GM13977 (cell line): ENCODE results near the gene IL1RAPL2.
"Not testable (repeated sequence)": the region's sequence is repeated elsewhere in the genome, so short reads cannot be mapped to it uniquely, and the experiment has no call there.

ENCODE experiments used
- DNase-seq: peaks from one replicate; pipeline ENCODE4 v3.0.0; 2012; ENCODE audit warnings: low spot score
- CTCF ChIP-seq: IDR thresholded peaks from 2 replicates; pipeline ENCODE4 v1.5.1; 2012; ENCODE audit warnings: mild to moderate bottlenecking, control low read depth; ENCODE audit not compliant: insufficient read depth; ENCODE audit errors: extremely low read depth, missing control alignments
- in situ Hi-C: fragments of 300-500 bp; cut with MboI; formaldehyde crosslinking; loops from one replicate; pipeline ENCODE4 v1.12.0; 2022; ENCODE audit warnings: low sequenced_read_pairs, low pct_unique_long_range_greater_than_20kb, mixed read lengths, inconsistent platforms; ENCODE audit not compliant: unreplicated experiment

IL1RAPL2 gene

GRCh38 chrX:104668550-104668949 is 102.6 kb downstream of the IL1RAPL2 start:
- no peak for TF ChIP-seq CTCF
- DNase-seq: no peak
- in situ Hi-C loops: no loop called here

GRCh38 chrX:104669063-104669462 is 103.1 kb downstream of the IL1RAPL2 start:
- no peak for DNase-seq
- TF ChIP-seq CTCF: no peak
- in situ Hi-C loops: no loop called here

GRCh38 chrX:104670051-104670450 is 104.1 kb downstream of the IL1RAPL2 start:
- in situ Hi-C loops: no loop called here
- TF ChIP-seq CTCF: no peak
- DNase-seq: no peak

- DNase-seq, in situ Hi-C loops: not testable (repeated sequence)
These were observed 111.5 kb downstream of the IL1RAPL2 start for GRCh38 chrX:104677517-104677916.

GRCh38 chrX:104679175-104679574 is 113.2 kb downstream of the IL1RAPL2 start:
- TF ChIP-seq CTCF: no peak
- in situ Hi-C loops: no loop called here
- no peak for DNase-seq

GRCh38 chrX:104681214-104681613 is 115.2 kb downstream of the IL1RAPL2 start:
- in situ Hi-C loops: no loop called here
- TF ChIP-seq CTCF: no peak

GRCh38 chrX:104684077-104684476 is 118.1 kb downstream of the IL1RAPL2 start:
- DNase-seq: no peak
- no peak for TF ChIP-seq CTCF
- in situ Hi-C loops: no loop called here

More at GRCh38 chrX:104681214-104681613, 115.2 kb downstream of the IL1RAPL2 start:
- DNase-seq: no peak
